Medulla oblongata (tissue), 1 donor: ENCODE results near the gene GPHN.

ENCODE experiments used
- DNase-seq: peaks from one replicate; pipeline ENCODE4 v3.0.0-alpha.2; 2015; ENCODE audit errors: extremely low spot score

The GPHN gene

GRCh38 chr14:66507722-66508546 is at the start of gene GPHN:
GPHN (plus strand) TSS chr14:66508147.
- peak; percentile 98 for DNase-seq

GRCh38 chr14:66459603-66460002 is 48.3 kb upstream of the GPHN start:
- no peak for DNase-seq

- no peak for DNase-seq
Observed at GRCh38 chr14:66464261-66464660, 43.7 kb upstream of the GPHN start.

- no peak for DNase-seq
Observed at GRCh38 chr14:66468778-66469367, 39.1 kb upstream of the GPHN start.

- no peak for DNase-seq
Observed at GRCh38 chr14:66471584-66471983, 36.4 kb upstream of the GPHN start.

GRCh38 chr14:66472251-66472650 is 35.7 kb upstream of the GPHN start:
- DNase-seq: no peak

GRCh38 chr14:66473223-66473622 is 34.7 kb upstream of the GPHN start:
- DNase-seq: no peak

- DNase-seq: no peak
Observed at GRCh38 chr14:66476964-66477363, 31.0 kb upstream of the GPHN start.

GRCh38 chr14:66477567-66477966 is 30.4 kb upstream of the GPHN start:
- no peak for DNase-seq

- no peak for DNase-seq
Observed at GRCh38 chr14:66482873-66483272, 25.1 kb upstream of the GPHN start.

- no peak for DNase-seq
Observed at GRCh38 chr14:66483322-66483721, 24.6 kb upstream of the GPHN start.

GRCh38 chr14:66485029-66485428 is 22.9 kb upstream of the GPHN start:
- no peak for DNase-seq

GRCh38 chr14:66485910-66486421 is 22.0 kb upstream of the GPHN start, which contains the start of gene CCDC196:
CCDC196 (plus strand) TSS chr14:66486371; CDS start chr14:66486503, 132 bp downstream.
- no peak for DNase-seq

- DNase-seq: no peak
Observed at GRCh38 chr14:66487164-66487563, 20.8 kb upstream of the GPHN start.

- no peak for DNase-seq
Observed at GRCh38 chr14:66490143-66491111, 17.5 kb upstream of the GPHN start.

GRCh38 chr14:66493750-66494149 is 14.2 kb upstream of the GPHN start:
- DNase-seq: no peak

GRCh38 chr14:66495218-66496098 is 12.5 kb upstream of the GPHN start:
- DNase-seq: peak; percentile 92

GRCh38 chr14:66496188-66496807 is 11.6 kb upstream of the GPHN start:
- no peak for DNase-seq

GRCh38 chr14:66496911-66497310 is 11.0 kb upstream of the GPHN start:
- DNase-seq: no peak

- DNase-seq: no peak
Observed at GRCh38 chr14:66498311-66498710, 9.6 kb upstream of the GPHN start.
